ENCODE data around the gene CAVIN2.
A peak's percentile ranks its signal among the peaks of the same experiment; 100 is the strongest.

CAVIN2 gene

GRCh38 chr2:191846515-191847476 is at the start of gene CAVIN2:
Gene CAVIN2 (minus strand): TSS chr2:191847088. CDS start chr2:191846925, 163 bp downstream.
- no peak for DNase-seq

- no peak for DNase-seq
These were observed 48.9 kb upstream of the CAVIN2 start for GRCh38 chr2:191895743-191896142.

DNA sequence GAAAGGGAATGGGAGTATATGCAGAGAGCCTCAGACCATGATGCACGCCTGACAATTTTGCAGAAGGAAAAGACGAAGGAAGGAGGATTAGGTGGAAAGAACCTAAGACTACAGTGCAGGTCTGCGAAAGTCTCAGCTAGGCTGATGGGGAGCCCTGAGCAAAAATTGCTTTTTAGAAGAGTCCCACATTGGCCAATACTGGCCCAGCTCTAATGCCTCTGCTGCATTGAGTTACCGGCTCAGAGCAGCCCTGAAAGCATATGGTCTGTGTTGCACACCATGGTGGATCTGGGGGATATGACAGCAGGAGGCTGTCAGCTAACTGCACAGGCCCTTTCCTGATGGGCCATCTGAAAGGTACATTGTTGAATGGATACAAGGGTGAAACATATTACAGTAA is 48.3 kb upstream of the CAVIN2 start:
- DNase-seq = no peak

DNA sequence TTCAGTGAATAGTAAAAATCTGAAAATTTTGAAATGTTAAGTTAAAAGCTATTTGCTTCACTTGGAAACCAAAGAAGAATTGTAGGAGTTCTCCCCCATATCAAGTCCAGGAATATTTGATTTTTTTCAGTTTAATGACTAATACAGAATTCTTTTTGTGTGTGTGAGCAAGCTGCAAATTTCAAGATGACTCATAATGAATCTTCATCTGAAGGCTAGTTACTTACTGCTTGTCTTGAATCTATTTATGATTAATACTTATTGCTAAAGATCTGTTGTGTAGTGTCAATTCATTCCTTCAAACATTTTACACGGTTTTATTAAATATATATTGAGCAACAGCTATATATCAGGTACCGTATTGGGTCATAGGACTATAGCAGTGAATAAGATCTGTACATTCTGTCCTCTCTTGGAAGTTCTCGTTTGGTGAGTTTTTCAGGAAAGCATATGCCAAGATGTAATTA is 47.8 kb upstream of the CAVIN2 start:
- DNase-seq = no peak

DNA sequence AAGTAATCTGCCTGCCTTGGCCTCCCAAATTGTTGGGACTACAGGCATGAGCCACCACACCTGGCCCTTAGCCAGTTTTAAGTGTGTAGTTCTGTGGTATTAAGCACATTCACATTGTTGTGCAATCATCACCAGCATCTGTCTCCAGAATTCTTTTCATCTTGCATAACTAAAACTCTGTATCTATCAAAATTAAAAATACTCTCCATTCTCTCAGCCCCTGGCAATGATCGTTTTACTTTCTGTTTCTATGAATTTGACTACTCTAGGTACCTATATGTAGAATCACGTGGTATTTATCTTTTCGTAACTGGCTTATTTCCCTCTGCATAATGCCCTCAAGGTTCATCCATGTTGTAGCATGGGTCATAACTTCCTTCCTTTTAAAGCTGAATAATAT is 45.5 kb upstream of the CAVIN2 start:
- DNase-seq = no peak

- DNase-seq = no peak
These were observed 44.8 kb upstream of the CAVIN2 start for GRCh38 chr2:191891656-191892055.

DNA sequence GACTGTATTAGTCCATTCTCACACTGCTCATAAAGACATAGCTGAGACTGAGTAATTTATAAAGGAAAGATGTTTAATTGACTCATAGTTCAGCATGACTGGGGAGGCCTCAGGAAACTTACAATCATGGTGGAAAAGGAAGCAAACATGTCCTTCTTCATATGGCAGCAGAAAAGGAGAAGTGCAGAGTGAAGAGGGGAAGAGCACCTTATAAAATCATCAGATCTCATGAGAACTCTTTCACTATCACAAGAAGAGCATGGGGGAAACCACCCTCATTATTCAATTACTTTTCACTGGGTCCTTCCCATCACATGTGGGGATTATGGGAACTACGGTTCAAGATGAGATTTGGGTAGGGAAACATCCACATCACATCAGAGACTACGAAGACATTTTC is 43.0 kb upstream of the CAVIN2 start:
- DNase-seq = no peak

DNA sequence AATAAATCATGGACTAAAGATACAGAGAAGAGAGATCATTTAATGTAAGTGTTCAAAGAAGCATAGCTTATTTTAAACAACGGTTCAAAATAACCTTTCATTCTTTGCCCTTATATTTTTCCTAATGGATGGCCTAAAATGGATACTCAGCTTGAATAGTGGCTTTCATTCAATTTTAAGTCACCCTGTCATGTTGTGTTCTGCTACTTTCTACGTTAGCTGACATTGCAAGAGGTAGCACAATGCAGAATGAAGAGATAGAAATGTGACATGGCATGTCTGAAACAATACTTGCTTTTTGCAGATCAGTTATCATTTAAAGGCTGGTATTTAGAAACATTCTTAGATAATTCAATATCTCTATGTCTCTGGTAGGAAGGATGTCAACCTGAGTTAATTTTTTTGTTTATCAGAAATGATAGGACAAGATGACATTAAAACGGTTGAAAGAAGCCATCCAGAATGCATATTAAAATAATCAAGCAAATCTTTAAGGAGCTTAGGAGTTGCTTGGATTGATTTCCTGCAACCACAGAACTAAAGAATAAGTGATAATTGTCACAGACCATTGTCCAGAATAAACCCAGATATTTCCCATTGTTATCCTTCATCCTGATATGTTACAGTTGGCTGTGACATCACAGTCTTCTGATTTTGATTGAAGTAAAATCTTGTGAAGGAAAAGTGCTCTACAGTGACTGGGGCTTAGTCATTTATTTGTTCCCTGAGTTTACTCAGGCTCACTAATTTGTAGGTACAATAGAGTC is 41.7 kb upstream of the CAVIN2 start:
- DNase-seq = no peak

- DNase-seq = peak; percentile 48
These were observed 38.8 kb upstream of the CAVIN2 start for GRCh38 chr2:191885650-191886049.

- peak; percentile 44 for DNase-seq
These were observed 38.2 kb upstream of the CAVIN2 start for GRCh38 chr2:191885098-191885497.

DNA sequence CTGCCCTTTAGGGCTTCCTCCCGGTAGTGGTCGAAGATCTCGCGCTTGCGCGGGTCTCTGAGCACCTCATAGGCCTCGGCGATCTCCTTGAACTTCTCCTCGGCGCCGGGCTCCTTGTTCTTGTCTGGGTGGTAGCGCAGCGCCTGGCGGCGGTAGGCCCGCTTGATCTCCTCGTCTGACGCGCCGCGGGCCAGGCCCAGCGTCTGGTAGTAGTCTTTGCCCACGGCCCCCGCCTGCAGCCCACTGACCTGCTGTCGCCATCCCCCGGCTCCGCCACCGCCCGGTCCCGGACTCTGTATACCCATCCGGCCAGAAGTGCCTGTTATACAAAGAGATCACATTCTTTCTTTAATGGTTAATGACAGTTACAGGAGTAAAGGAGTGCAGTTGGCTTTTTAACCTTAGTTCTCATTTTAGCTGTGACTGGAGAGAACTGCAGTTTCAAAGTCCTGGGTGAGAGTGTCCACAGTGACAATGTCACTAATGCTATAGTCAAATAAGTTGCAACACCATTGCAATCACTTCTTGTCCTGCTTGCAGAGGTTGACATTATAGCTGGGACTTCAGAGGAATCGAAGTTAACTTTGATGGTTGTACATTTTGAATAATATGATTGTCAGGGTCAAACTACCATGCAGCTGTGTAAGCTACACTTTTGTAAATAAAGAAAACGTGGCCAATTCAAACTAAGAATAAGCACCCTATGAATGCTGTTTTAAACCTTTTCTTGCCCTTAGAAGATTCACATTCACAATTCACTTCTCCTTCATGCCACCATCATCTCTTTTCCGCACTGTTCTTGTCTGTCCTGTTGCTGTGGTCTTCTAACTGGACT is 35.3 kb upstream of the CAVIN2 start:
- no peak for DNase-seq

DNA sequence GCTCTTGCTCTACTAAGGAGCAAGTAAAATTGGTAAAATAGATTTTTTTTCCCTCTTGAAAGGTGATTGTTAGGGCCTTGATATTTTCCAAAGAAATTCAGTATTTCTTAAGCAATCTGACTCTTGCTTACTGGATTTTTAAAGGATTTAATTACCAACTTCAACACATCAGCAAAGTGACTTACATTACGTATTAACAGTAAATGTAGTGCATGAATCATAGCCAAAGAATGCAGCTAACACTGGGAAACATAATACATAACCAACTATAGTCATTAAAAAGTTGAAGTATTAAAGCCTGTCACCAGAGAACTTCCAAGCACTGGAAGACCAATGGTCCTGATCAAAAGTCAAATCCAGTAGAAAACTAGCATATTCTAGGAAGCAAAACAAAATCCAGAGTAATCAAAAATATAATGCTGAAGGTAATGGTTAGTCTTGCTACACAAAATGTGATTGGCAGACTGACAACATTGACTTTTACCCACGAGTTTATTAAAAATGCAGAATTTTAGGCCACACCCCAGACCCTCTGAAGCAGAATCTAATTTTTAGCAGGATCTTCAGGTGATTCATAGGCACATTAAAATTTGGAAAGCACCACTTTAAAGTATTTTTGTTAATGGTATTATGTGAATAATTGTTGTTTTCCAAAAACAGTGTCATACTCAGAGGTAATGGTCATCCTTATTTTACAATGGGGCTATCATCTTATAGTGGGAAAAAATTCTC is 31.8 kb upstream of the CAVIN2 start:
- DNase-seq = no peak

DNA sequence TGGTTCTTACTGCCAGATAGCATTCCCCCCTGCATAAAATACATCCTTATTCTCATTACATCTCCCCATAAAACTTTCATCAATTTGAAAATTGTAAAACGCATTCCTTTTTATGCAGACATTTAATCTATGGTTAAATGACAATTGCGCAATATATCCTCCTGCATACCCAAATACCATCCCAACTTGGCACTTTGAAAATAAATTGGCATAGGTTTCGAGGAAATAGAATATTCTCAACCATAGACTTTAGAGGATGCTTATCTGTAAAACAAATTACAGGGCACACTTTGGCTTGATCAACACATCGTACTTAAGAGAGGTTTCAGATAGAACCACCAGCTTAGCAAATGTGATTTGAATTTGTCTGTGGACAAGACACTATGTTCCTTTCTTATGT is 31.0 kb upstream of the CAVIN2 start:
- no peak for DNase-seq

- no peak for DNase-seq
These were observed 29.0 kb upstream of the CAVIN2 start for GRCh38 chr2:191875859-191876258.

DNA sequence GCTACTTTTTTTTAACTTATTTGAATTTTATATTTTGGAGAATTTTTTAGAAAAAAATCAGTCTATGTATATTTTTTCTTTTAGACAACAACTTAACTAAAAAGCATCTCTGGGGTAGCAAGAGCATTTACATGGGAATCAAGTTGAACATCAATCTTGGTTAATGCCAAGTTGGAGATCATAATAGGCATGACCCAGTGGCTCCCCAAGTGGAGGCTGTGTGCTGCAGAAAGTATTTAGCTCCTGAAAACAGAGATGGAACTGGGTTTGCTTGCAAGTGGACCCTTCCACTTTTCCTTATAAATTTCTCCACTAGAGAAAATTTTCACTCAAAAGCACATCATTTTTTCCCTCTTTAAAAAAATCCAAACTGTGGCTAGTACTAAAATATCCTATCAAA is 23.9 kb upstream of the CAVIN2 start:
- no peak for DNase-seq

GRCh38 chr2:191869781-191870180 is 22.9 kb upstream of the CAVIN2 start:
- peak; percentile 44 for DNase-seq

- DNase-seq = peak; percentile 6
These were observed 22.3 kb upstream of the CAVIN2 start for GRCh38 chr2:191869178-191869577.

DNA sequence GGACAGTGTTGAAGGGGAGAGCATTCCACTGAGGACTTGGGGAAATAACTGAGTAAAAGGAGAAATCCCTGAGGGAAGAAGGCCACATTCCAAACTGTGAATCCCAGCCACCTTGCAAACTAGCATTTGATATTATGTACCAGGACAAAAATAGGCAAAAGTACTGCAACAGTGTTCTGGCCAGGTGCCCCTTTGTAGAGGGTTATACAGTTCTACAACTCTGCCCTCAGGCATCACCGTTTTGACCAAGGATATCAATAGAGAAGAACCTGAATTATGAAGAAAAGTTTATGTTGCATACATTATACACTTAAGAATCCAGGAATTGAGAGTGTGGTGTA is 20.6 kb upstream of the CAVIN2 start:
- DNase-seq = no peak

GRCh38 chr2:191866675-191867506 is 20.0 kb upstream of the CAVIN2 start:
- peak; percentile 28 for DNase-seq

- peak; percentile 9 for DNase-seq
These were observed 19.3 kb upstream of the CAVIN2 start for GRCh38 chr2:191866195-191866594.

- DNase-seq = peak; percentile 99
These were observed 17.9 kb upstream of the CAVIN2 start for GRCh38 chr2:191864628-191865374.
